Adrenal gland (tissue), 5 donors: ENCODE measurements around the gene CCDC63.

Experiments
- CTCF ChIP-seq, 6 experiments: fragments of 450-650 bp in 4 of 6; fragments of 200-600 bp in 2 of 6; sonication (generic) in 1 of 6; IDR thresholded peaks; 1 replicate in 5 of 6; 2 replicates in 1 of 6; pipeline versions ENCODE4 v1.5.1 to v1.8.0; 2016 to 2021; ENCODE audit warnings: antibody characterized with exemption in 6 of 6, mild to moderate bottlenecking in 2 of 6, moderate library complexity in 1 of 6
- POLR2A ChIP-seq, 2 donors: fragments of 450-650 bp; IDR thresholded peaks; one replicate each; pipeline ENCODE4 v1.6.1; 2017; ENCODE audit warnings: antibody characterized with exemption in 2 of 2, mild to moderate bottlenecking in 2 of 2, moderate library complexity in 1 of 2
- donor health status: DM: no; HTN: no; CAD: no.

DNA sequence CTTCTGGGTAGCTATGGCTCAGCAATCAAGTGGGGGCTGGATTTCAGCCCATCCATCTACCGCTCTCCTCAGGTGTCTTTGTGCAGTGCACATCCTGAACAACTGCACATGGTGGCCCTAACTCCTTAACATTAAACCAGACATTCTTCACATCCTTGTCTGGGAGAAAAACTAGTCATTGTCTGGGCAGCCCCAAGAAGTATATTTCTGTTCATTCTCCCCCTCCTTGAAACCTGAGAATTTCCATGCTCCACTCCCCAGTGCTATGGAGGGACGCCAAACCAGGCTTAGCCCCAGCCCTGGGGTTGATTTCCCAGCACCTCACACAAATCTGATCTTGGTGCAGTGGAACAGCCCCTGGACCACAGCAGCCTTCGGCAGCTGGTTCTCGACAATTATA, 60.2 kb downstream of the CCDC63 start:
- TF ChIP-seq CTCF (IDR thresholded peaks at IDR 0.05) (no peak), POLR2A (IDR thresholded peaks at IDR 0.05) (no peak)
